HEK293T (cell line): Measurements from ENCODE around the gene GPC1.

Source experiments
- BHLHE40 ChIP-seq: fragments of 450-650 bp; IDR thresholded peaks from 2 replicates; pipeline ENCODE4 v1.6.1; 2016; ENCODE audit warnings: mild to moderate bottlenecking, moderate library complexity, borderline replicate concordance
- CTBP1 ChIP-seq: fragments of 450-650 bp; IDR thresholded peaks from 2 replicates; pipeline ENCODE4 v1.6.1; 2016; ENCODE audit warnings: borderline replicate concordance
- FOXK2 ChIP-seq: fragments of 450-650 bp; IDR thresholded peaks from 2 replicates; pipeline ENCODE4 v1.6.1; 2016; ENCODE audit warnings: mild to moderate bottlenecking
- FOXM1 ChIP-seq: fragments of 450-650 bp; IDR thresholded peaks from 2 replicates; pipeline ENCODE4 v1.6.1; 2017; ENCODE audit warnings: mild to moderate bottlenecking, borderline replicate concordance
- HDGF ChIP-seq: fragments of 450-650 bp; IDR thresholded peaks from 2 replicates; pipeline ENCODE4 v1.6.1; 2017; ENCODE audit warnings: antibody characterized with exemption, borderline replicate concordance
- L3MBTL2 ChIP-seq: fragments of 450-650 bp; conservative IDR thresholded peaks from 2 replicates; pipeline ENCODE4 v1.6.1; 2016; ENCODE audit warnings: mild to moderate bottlenecking
- SP1 ChIP-seq: fragments of 450-650 bp; IDR thresholded peaks from 2 replicates; pipeline ENCODE4 v1.6.1; 2017
- TARDBP ChIP-seq: fragments of 450-650 bp; IDR thresholded peaks from 2 replicates; pipeline ENCODE4 v1.6.1; 2016

GRCh38 chr2:240481720-240482119 is 46.3 kb downstream of the GPC1 start:
- TF ChIP-seq L3MBTL2, result no peak
- no peak for TF ChIP-seq FOXK2
- TF ChIP-seq SP1, result no peak
- no peak for TF ChIP-seq HDGF
- no peak for TF ChIP-seq BHLHE40
- TF ChIP-seq CTBP1, result no peak
- no peak for TF ChIP-seq TARDBP
- TF ChIP-seq FOXM1, result no peak
